ENCODE measurements around the gene USP17L12. TPM values are rescaled to one million over a fixed set of nuclear protein-coding genes. Genes with fewer than 3 reads are reported as not detected.
"Not testable (repeated sequence)": the region's sequence is repeated elsewhere in the genome, so short reads cannot be mapped to it uniquely, and the experiment has no call there.

Gene USP17L12
- total RNA-seq, 4 donors from 2014 or later, result not detected

DNA sequence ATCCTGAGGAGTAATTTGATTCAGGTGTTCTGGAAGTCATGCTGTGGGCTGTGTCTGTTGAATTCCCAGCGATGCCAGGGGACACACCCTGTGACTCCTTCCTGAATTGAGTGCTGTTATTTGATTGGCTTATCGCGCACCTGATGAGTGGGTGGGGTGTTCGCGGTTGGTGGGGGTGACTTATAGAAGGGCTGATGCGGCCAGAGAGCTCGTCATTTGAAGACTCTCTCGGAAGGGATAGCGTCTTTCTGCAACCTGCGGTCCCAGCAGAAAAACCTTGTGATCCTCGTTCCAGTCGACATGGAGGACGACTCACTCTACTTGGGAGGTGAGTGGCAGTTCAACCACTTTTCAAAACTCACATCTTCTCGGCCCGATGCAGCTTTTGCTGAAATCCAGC lies 47.4 kb downstream of the USP17L12 start, which contains the start of gene USP17L22:
Gene USP17L22, plus strand, starts transcription at position 301 of the 400 bp plus-strand sequence. Its CDS starts 0 bp downstream, at position 301.
- no CpG with 5 or more reads among the region's 15 CpGs for WGBS, 2 donors (ENCODE audit: low coverage in 1 of 2)
- not testable (repeated sequence) for H3K27me3 ChIP-seq, H3K4me3 ChIP-seq, ATAC-seq, H3K4me1 ChIP-seq, H3K9me3 ChIP-seq, H3K36me3 ChIP-seq, H3K27ac ChIP-seq

Other genes with a start within 250 kb of the USP17L12 start
- gene FAM90A26, start 49.7 kb upstream of the USP17L12 start, total RNA-seq, result not detected
- not detected for gene USP17L10, start 9.5 kb upstream of the USP17L12 start, total RNA-seq
- not detected for gene USP17L11, start 4.7 kb upstream of the USP17L12 start, total RNA-seq
- gene USP17L13, start 4.7 kb downstream of the USP17L12 start, total RNA-seq, result not detected
- not detected for gene USP17L15, start 14.2 kb downstream of the USP17L12 start, total RNA-seq
- not detected for gene USP17L17, start 23.7 kb downstream of the USP17L12 start, total RNA-seq
- gene USP17L18, start 28.5 kb downstream of the USP17L12 start, total RNA-seq, result not detected
- not detected for gene USP17L19, start 33.2 kb downstream of the USP17L12 start, total RNA-seq
- gene USP17L20, start 38.0 kb downstream of the USP17L12 start, total RNA-seq, result not detected
- not detected for gene USP17L21, start 42.7 kb downstream of the USP17L12 start, total RNA-seq
- not detected for gene USP17L22, start 47.5 kb downstream of the USP17L12 start, total RNA-seq
- not detected for gene USP17L24, start 105.0 kb downstream of the USP17L12 start, total RNA-seq
- not detected for gene USP17L25, start 109.8 kb downstream of the USP17L12 start, total RNA-seq
- not detected for gene USP17L26, start 114.5 kb downstream of the USP17L12 start, total RNA-seq
- not detected for gene USP17L5, start 119.3 kb downstream of the USP17L12 start, total RNA-seq
- gene USP17L27, start 124.0 kb downstream of the USP17L12 start, total RNA-seq, result not detected
- gene USP17L28, start 128.7 kb downstream of the USP17L12 start, total RNA-seq, result not detected
- gene USP17L29, start 133.5 kb downstream of the USP17L12 start, total RNA-seq, result not detected
- not detected for gene USP17L30, start 143.0 kb downstream of the USP17L12 start, total RNA-seq
- gene DEFB131A, start 224.3 kb downstream of the USP17L12 start, total RNA-seq, result not detected

Measured in gastroesophageal sphincter (tissue), 4 donors.